Endothelial cell (in vitro differentiated cells): ENCODE results near the gene NLGN1. TPM values are rescaled to one million over a fixed set of nuclear protein-coding genes. Genes with fewer than 3 reads are reported as not detected.

Experiments used
- DNase-seq: peaks from one replicate; pipeline ENCODE4 v3.0.0; 2021; ENCODE audit warnings: low spot score
- H3K27ac Mint-ChIP-seq: one replicate; pipeline ENCODE4 v1.8.0; 2021; ENCODE audit warnings: mixed read lengths, inconsistent platforms; ENCODE audit not compliant: unreplicated experiment
- H3K27me3 Mint-ChIP-seq: one replicate; pipeline ENCODE4 v1.8.0; 2021; ENCODE audit warnings: mild to moderate bottlenecking, moderate library complexity, mixed read lengths, inconsistent platforms; ENCODE audit not compliant: unreplicated experiment
- H3K36me3 Mint-ChIP-seq: one replicate; pipeline ENCODE4 v1.8.0; 2021; ENCODE audit warnings: mild to moderate bottlenecking, low read depth, mixed read lengths, inconsistent platforms; ENCODE audit not compliant: unreplicated experiment
- H3K4me1 Mint-ChIP-seq: one replicate; pipeline ENCODE4 v1.8.0; 2021; ENCODE audit warnings: mild to moderate bottlenecking, mixed read lengths, inconsistent platforms; ENCODE audit not compliant: unreplicated experiment
- H3K4me3 Mint-ChIP-seq: one replicate; pipeline ENCODE4 v1.8.0; 2021; ENCODE audit warnings: mild to moderate bottlenecking, mixed read lengths, inconsistent platforms; ENCODE audit not compliant: unreplicated experiment
- H3K9me3 Mint-ChIP-seq: one replicate; pipeline ENCODE4 v1.8.0; 2021; ENCODE audit warnings: mixed read lengths, inconsistent platforms; ENCODE audit not compliant: unreplicated experiment
- CTCF ChIP-seq: fragments of 200-600 bp; sonication (generic); IDR thresholded peaks from one replicate; pipeline ENCODE4 v1.5.0; 2021; ENCODE audit warnings: antibody characterized with exemption; ENCODE audit not compliant: unreplicated experiment
- total RNA-seq: library from RNA; stranded (reverse); fragmentation: NEBNext Ultra II Directional; extraction: Animal tissue kit (Norgen Biotek cat#: 25700); gene quantifications from one replicate; pipeline ENCODE4 v1.2.1, GENCODE V29; 2021; ENCODE audit not compliant: unreplicated experiment

NLGN1 gene
- total RNA-seq, 1 donor from 2014 or later, result 27.6 TPM

- H3K9me3 Mint-ChIP-seq, result no peaks in the 10 kb centered on the region
- H3K27me3 Mint-ChIP-seq, result peaks cover under 1% of the 10 kb centered on the region
- no peak for DNase-seq
- H3K27ac Mint-ChIP-seq, result no peak overlapping the region
- TF ChIP-seq CTCF, result no peak
- H3K4me3 Mint-ChIP-seq, result no peak overlapping the region
- H3K36me3 Mint-ChIP-seq, result no peaks in the 10 kb centered on the region
- H3K4me1 Mint-ChIP-seq, result no peaks in the 10 kb centered on the region
Observed at GRCh38 chr3:173930251-173930650, 532.7 kb downstream of the NLGN1 start.

DNA sequence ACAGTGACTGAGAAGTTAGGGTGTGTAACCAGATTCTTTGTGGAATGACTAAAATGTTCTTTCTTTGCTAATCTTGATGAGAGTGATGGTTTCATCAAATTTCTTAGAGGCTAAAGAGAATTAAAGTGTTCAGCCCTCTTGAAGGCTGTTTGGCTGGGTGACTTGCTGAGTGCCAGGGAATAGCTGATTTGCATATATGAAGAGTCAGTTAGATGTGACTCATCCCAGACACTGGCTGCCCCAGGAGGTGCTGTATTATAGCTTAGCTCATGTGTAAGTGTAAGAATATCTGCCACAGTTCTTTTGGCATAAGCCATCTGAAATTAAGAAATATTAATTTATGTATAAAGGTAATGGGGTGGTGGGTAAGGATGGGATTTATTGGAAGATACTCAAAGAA, 535.1 kb downstream of the NLGN1 start:
- Mint-ChIP-seq H3K4me3 (no peak overlapping the region), H3K27ac (no peak overlapping the region), H3K9me3 (no peaks in the 10 kb centered on the region), H3K36me3 (no peaks in the 10 kb centered on the region), H3K4me1 (no peaks in the 10 kb centered on the region), H3K27me3 (peaks cover 2% of the 10 kb centered on the region)
- TF ChIP-seq CTCF, result no peak
- no peak for DNase-seq

DNA sequence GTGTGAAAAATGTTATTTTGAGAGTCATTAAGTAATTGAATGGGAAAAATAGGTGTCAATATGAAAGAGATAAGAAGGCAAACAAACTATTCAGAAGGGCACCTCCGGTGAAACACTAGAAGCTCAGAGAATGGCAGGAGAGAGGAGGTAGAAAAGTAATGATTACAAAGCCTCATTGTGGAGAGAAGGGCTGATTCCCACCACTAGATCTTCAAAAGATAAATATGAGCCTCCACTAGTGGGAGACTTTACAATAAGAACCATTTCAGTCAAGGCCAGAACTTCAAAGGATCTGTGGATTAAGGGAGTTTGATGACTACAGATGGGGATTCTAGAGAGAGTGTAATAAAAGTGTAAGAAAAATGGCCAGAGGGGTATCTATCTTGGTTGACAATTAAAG, 535.6 kb downstream of the NLGN1 start:
- no peaks in the 10 kb centered on the region for H3K9me3 Mint-ChIP-seq
- no peaks in the 10 kb centered on the region for H3K4me1 Mint-ChIP-seq
- H3K36me3 Mint-ChIP-seq, result no peaks in the 10 kb centered on the region
- DNase-seq, result no peak
- H3K4me3 Mint-ChIP-seq, result no peak overlapping the region
- no peak for TF ChIP-seq CTCF
- H3K27ac Mint-ChIP-seq, result no peak overlapping the region
- peaks cover 2% of the 10 kb centered on the region for H3K27me3 Mint-ChIP-seq

- no peak overlapping the region for H3K4me3 Mint-ChIP-seq
- TF ChIP-seq CTCF, result no peak
- no peaks in the 10 kb centered on the region for H3K9me3 Mint-ChIP-seq
- no peak for DNase-seq
- H3K4me1 Mint-ChIP-seq, result peaks cover 16% of the 10 kb centered on the region
- no peaks in the 10 kb centered on the region for H3K36me3 Mint-ChIP-seq
- peaks cover 2% of the 10 kb centered on the region for H3K27me3 Mint-ChIP-seq
- no peak overlapping the region for H3K27ac Mint-ChIP-seq
Observed at GRCh38 chr3:173936316-173936715, 538.8 kb downstream of the NLGN1 start.

DNA sequence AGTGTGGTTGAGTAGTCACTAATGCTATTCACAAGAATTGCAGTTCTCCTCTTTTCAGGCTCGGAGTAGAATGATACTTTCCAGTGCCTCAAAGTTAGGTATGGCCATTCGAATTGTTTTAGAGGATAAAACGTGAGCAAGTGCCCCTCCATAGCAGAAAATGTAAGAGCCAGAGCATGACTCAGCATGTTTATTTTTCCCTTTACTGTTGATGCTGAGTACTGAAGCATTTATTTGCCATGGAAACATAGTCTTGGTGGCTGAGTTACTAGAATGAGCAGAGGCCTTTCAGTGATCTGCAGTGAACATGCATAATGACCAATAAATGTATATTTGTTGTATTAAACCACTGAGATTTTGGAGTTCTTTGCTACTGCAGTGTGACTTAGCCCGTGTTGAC, 540.6 kb downstream of the NLGN1 start:
- Mint-ChIP-seq H3K27me3 (peaks cover 2% of the 10 kb centered on the region), H3K4me1 (peaks cover 16% of the 10 kb centered on the region), H3K36me3 (no peaks in the 10 kb centered on the region), H3K9me3 (no peaks in the 10 kb centered on the region), H3K4me3 (no peak overlapping the region), H3K27ac (no peak overlapping the region)
- no peak for TF ChIP-seq CTCF
- no peak for DNase-seq
